COLO829 (cell line): ENCODE data around the gene SRRM5.
A peak's percentile ranks its signal among the peaks of the same experiment; 100 is the strongest.
"Not testable (repeated sequence)": the region's sequence is repeated elsewhere in the genome, so short reads cannot be mapped to it uniquely, and the experiment has no call there.

ENCODE experiments used
- DNase-seq: peaks from one replicate; pipeline ENCODE4 v3.0.0; 2012; ENCODE audit warnings: low spot score

Gene SRRM5

GRCh38 chr19:43618921-43619261 lies 7.0 kb downstream of the SRRM5 start:
- no peak for DNase-seq

GRCh38 chr19:43619262-43620060 lies 7.6 kb downstream of the SRRM5 start, which contains the start of gene ZNF428:
TSS of gene ZNF428 (minus strand) at chr19:43619629. CDS start at chr19:43614304, 5,325 bp downstream.
- DNase-seq: peak; percentile 96

- no peak for DNase-seq
Observed at GRCh38 chr19:43620061-43621001, 8.4 kb downstream of the SRRM5 start.

GRCh38 chr19:43622070-43622469 lies 10.2 kb downstream of the SRRM5 start:
- DNase-seq: no peak

- DNase-seq: no peak
Observed at GRCh38 chr19:43622956-43623355, 11.1 kb downstream of the SRRM5 start.

- DNase-seq: no peak
Observed at GRCh38 chr19:43623889-43624670, 12.2 kb downstream of the SRRM5 start.

GRCh38 chr19:43624933-43625332 lies 13.0 kb downstream of the SRRM5 start:
- DNase-seq: no peak

- peak; percentile 38 for DNase-seq
Observed at GRCh38 chr19:43625918-43626579, 14.2 kb downstream of the SRRM5 start.

GRCh38 chr19:43626838-43627237 lies 14.9 kb downstream of the SRRM5 start:
- no peak for DNase-seq

- no peak for DNase-seq
Observed at GRCh38 chr19:43628646-43629326, 16.9 kb downstream of the SRRM5 start.

- no peak for DNase-seq
Observed at GRCh38 chr19:43631491-43631890, 19.6 kb downstream of the SRRM5 start.

GRCh38 chr19:43633520-43633919 lies 21.6 kb downstream of the SRRM5 start:
- DNase-seq: no peak

- no peak for DNase-seq
Observed at GRCh38 chr19:43634068-43634467, 22.2 kb downstream of the SRRM5 start.

GRCh38 chr19:43634506-43634871 lies 22.6 kb downstream of the SRRM5 start:
- no peak for DNase-seq

GRCh38 chr19:43634872-43635560 lies 23.1 kb downstream of the SRRM5 start:
- peak; percentile 32 for DNase-seq

- not testable (repeated sequence) for DNase-seq
Observed at GRCh38 chr19:43635561-43635940, 23.7 kb downstream of the SRRM5 start.

GRCh38 chr19:43636121-43636683 lies 24.3 kb downstream of the SRRM5 start:
- no peak for DNase-seq

- DNase-seq: no peak
Observed at GRCh38 chr19:43638214-43638994, 26.5 kb downstream of the SRRM5 start.

GRCh38 chr19:43638995-43639518 lies 27.2 kb downstream of the SRRM5 start:
- no peak for DNase-seq
